K562 (cell line): Measurements from ENCODE around the gene SYT13. TPM values are rescaled to one million over a fixed set of nuclear protein-coding genes. Genes with fewer than 3 reads are reported as not detected.

ENCODE experiments used
- POU5F1 ChIP-seq: fragments of 150-350 bp; IDR thresholded peaks from 2 replicates; pipeline ENCODE4 v1.6.1; 2014; ENCODE audit warnings: borderline replicate concordance, low read length, low read depth, mild to moderate bottlenecking; ENCODE audit not compliant: partially characterized antibody
- RBM25 ChIP-seq: fragments of 200-400 bp; formaldehyde crosslinking; IDR thresholded peaks from 2 replicates; pipeline ENCODE4 v1.6.1; 2018; ENCODE audit warnings: low read length, low read depth, moderate library complexity; ENCODE audit not compliant: severe bottlenecking
- RHOXF2B ChIP-seq: fragments of 250-450 bp; sonication (Bioruptor Pico); conservative IDR thresholded peaks from 2 replicates; pipeline ENCODE4 v1.5.1; 2021
- SIN3A ChIP-seq, 2 experiments: fragments of 150-350 bp in 1 of 2; IDR thresholded peaks; 2 replicates each; pipeline ENCODE4 v1.6.1; 2011 to 2016; ENCODE audit warnings: borderline replicate concordance in 2 of 2, low read depth in 2 of 2, low read length in 2 of 2, mild to moderate bottlenecking in 2 of 2, moderate library complexity in 2 of 2; ENCODE audit not compliant: control insufficient read depth in 1 of 2
- TRIM24 ChIP-seq, 2 experiments: fragments of 450-650 bp; IDR thresholded peaks; 2 replicates each; pipeline ENCODE4 v1.6.1; 2016
- ZNF77 ChIP-seq: fragments of 250-450 bp; sonication (Bioruptor Pico); IDR thresholded peaks from 2 replicates; pipeline ENCODE4 v1.5.0; 2020
- polyA plus RNA-seq, 8 experiments: library from polyadenylated mRNA; depleted of rRNA in 4 of 8; stranded (reverse) in 5 of 8; unstranded in 3 of 8; fragments of >200 nt; fragmentation: Nextera tagmentation in 2 of 8; fragmentation: Illumina TruSeq in 1 of 8; extraction: Ambion mirVana in 2 of 8; extraction: Trizol in 1 of 8; gene quantifications; 2 replicates each; pipeline versions ENCODE4 v1.2.1 to v1.2.3, GENCODE V29; 2011 to 2014; ENCODE audit warnings: inconsistent platforms in 1 of 8, missing spikeins in 1 of 8
- total RNA-seq, 7 experiments: library from RNA; depleted of rRNA in 6 of 7; stranded (reverse); fragments of >200 nt in 6 of 7; fragmentation: Illumina TruSeq in 2 of 7; extraction: Trizol in 2 of 7; gene quantifications; 2 replicates each; pipeline versions ENCODE4 v1.2.1 to v1.2.3, GENCODE V29; 2011 to 2021; ENCODE audit warnings: low replicate concordance in 1 of 7
- TF ChIP-seq, protein P1 (sequence below): sonication (generic); formaldehyde crosslinking; IDR thresholded peaks from 2 replicates; pipeline ENCODE4 v1.8.0; 2023; ENCODE audit warnings: mild to moderate bottlenecking, missing genetic modification reagents
- TF ChIP-seq, protein P2 (sequence below): fragments of 450-650 bp; IDR thresholded peaks from 2 replicates; pipeline ENCODE4 v1.6.1; 2017; ENCODE audit warnings: antibody characterized with exemption, mild to moderate bottlenecking

Gene SYT13
- total and polyA plus RNA-seq, 9 of the 15 experiments (the other 6 are each of a cell fraction or from before 2014, with no cell fraction given), result under 0.01 to 0.13 (median 0.08) TPM; not detected in 2

DNA sequence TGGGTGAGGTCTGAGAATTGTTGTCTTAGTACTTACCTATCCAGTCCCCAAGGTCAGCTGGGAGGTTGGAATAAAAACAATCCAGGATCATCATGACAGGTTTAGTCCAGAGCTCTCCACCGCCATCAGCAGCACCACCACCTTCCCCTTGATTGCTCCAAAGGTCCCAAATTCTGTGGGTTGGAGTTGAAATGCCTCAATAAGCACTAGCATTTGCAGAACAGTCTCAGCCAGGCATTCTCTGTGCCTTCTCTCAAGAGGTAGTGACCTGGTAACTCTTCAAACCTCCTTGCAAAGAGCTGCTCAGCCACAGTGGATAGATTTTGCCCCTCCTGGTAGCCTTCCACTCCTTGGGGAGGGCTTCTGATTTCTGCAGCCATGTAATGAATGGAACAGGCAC, 70.1 kb downstream of the SYT13 start (continued):
- TF ChIP-seq SIN3A (IDR thresholded peaks at IDR 0.05; ENCODE audit: borderline replicate concordance in 2 of 2, control insufficient read depth in 1 of 2, low read depth in 2 of 2, low read length in 2 of 2), result no peak
- TF ChIP-seq POU5F1, result no peak
- no peak for TF ChIP-seq RHOXF2B
- no peak for TF ChIP-seq TRIM24 (IDR thresholded peaks at IDR 0.05)
- no peak for TF ChIP-seq ZNF77 (CRISPR knock-in tag)
- TF ChIP-seq, protein P1, sequence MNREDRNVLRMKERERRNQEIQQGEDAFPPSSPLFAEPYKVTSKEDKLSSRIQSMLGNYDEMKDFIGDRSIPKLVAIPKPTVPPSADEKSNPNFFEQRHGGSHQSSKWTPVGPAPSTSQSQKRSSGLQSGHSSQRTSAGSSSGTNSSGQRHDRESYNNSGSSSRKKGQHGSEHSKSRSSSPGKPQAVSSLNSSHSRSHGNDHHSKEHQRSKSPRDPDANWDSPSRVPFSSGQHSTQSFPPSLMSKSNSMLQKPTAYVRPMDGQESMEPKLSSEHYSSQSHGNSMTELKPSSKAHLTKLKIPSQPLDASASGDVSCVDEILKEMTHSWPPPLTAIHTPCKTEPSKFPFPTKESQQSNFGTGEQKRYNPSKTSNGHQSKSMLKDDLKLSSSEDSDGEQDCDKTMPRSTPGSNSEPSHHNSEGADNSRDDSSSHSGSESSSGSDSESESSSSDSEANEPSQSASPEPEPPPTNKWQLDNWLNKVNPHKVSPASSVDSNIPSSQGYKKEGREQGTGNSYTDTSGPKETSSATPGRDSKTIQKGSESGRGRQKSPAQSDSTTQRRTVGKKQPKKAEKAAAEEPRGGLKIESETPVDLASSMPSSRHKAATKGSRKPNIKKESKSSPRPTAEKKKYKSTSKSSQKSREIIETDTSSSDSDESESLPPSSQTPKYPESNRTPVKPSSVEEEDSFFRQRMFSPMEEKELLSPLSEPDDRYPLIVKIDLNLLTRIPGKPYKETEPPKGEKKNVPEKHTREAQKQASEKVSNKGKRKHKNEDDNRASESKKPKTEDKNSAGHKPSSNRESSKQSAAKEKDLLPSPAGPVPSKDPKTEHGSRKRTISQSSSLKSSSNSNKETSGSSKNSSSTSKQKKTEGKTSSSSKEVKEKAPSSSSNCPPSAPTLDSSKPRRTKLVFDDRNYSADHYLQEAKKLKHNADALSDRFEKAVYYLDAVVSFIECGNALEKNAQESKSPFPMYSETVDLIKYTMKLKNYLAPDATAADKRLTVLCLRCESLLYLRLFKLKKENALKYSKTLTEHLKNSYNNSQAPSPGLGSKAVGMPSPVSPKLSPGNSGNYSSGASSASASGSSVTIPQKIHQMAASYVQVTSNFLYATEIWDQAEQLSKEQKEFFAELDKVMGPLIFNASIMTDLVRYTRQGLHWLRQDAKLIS (CRISPR knock-in tag), result no peak
- no peak for TF ChIP-seq RBM25
- TF ChIP-seq, protein P2, sequence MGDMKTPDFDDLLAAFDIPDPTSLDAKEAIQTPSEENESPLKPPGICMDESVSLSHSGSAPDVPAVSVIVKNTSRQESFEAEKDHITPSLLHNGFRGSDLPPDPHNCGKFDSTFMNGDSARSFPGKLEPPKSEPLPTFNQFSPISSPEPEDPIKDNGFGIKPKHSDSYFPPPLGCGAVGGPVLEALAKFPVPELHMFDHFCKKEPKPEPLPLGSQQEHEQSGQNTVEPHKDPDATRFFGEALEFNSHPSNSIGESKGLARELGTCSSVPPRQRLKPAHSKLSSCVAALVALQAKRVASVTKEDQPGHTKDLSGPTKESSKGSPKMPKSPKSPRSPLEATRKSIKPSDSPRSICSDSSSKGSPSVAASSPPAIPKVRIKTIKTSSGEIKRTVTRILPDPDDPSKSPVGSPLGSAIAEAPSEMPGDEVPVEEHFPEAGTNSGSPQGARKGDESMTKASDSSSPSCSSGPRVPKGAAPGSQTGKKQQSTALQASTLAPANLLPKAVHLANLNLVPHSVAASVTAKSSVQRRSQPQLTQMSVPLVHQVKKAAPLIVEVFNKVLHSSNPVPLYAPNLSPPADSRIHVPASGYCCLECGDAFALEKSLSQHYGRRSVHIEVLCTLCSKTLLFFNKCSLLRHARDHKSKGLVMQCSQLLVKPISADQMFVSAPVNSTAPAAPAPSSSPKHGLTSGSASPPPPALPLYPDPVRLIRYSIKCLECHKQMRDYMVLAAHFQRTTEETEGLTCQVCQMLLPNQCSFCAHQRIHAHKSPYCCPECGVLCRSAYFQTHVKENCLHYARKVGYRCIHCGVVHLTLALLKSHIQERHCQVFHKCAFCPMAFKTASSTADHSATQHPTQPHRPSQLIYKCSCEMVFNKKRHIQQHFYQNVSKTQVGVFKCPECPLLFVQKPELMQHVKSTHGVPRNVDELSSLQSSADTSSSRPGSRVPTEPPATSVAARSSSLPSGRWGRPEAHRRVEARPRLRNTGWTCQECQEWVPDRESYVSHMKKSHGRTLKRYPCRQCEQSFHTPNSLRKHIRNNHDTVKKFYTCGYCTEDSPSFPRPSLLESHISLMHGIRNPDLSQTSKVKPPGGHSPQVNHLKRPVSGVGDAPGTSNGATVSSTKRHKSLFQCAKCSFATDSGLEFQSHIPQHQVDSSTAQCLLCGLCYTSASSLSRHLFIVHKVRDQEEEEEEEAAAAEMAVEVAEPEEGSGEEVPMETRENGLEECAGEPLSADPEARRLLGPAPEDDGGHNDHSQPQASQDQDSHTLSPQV, result no peak
